ENCODE results near the gene ROR1.

DNA sequence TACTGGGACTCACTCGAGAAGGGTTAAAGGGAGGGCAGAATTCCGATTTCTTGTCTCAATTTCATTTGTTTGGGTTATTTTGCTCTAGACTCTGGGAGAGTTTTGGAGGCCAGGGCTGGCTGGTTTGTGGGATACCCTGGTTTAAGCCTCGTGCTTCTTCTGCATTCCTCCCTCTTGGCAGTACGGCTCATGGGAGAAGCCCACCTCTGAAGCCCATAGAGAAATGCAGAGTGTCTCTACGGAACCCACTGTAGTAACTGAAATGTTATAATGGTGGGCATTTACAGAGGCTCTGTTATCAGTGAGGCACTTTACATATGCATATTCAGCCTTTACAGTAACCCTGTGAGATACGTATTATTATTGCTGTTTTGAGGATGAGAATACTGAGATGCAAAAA lies 43.9 kb downstream of the ROR1 start:
- TF ChIP-seq, protein P1, sequence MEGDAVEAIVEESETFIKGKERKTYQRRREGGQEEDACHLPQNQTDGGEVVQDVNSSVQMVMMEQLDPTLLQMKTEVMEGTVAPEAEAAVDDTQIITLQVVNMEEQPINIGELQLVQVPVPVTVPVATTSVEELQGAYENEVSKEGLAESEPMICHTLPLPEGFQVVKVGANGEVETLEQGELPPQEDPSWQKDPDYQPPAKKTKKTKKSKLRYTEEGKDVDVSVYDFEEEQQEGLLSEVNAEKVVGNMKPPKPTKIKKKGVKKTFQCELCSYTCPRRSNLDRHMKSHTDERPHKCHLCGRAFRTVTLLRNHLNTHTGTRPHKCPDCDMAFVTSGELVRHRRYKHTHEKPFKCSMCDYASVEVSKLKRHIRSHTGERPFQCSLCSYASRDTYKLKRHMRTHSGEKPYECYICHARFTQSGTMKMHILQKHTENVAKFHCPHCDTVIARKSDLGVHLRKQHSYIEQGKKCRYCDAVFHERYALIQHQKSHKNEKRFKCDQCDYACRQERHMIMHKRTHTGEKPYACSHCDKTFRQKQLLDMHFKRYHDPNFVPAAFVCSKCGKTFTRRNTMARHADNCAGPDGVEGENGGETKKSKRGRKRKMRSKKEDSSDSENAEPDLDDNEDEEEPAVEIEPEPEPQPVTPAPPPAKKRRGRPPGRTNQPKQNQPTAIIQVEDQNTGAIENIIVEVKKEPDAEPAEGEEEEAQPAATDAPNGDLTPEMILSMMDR (IDR thresholded peaks at IDR 0.05 in 2 of 3, conservative IDR thresholded peaks at IDR 0.05 in 1 of 3; ENCODE audit: borderline replicate concordance in 1 of 3, insufficient read depth in 1 of 3, low read depth in 2 of 3, low read length in 2 of 3): no peak
- TF ChIP-seq POLR2A (IDR thresholded peaks at IDR 0.05; ENCODE audit: borderline replicate concordance, extremely low read depth, insufficient read depth, insufficient read length) (no peak), RAD21 (IDR thresholded peaks at IDR 0.05; ENCODE audit: low read depth) (no peak), POLR2AphosphoS5 (IDR thresholded peaks at IDR 0.05; ENCODE audit: low read depth, low read length) (no peak), SP1 (IDR thresholded peaks at IDR 0.05; ENCODE audit: low read depth) (no peak), CEBPB (IDR thresholded peaks at IDR 0.05; ENCODE audit: low read depth) (no peak), EGR1 (IDR thresholded peaks at IDR 0.05; ENCODE audit: low read depth) (no peak), ZFX (IDR thresholded peaks at IDR 0.05) (no peak)
- TF ChIP-seq, protein P2, sequence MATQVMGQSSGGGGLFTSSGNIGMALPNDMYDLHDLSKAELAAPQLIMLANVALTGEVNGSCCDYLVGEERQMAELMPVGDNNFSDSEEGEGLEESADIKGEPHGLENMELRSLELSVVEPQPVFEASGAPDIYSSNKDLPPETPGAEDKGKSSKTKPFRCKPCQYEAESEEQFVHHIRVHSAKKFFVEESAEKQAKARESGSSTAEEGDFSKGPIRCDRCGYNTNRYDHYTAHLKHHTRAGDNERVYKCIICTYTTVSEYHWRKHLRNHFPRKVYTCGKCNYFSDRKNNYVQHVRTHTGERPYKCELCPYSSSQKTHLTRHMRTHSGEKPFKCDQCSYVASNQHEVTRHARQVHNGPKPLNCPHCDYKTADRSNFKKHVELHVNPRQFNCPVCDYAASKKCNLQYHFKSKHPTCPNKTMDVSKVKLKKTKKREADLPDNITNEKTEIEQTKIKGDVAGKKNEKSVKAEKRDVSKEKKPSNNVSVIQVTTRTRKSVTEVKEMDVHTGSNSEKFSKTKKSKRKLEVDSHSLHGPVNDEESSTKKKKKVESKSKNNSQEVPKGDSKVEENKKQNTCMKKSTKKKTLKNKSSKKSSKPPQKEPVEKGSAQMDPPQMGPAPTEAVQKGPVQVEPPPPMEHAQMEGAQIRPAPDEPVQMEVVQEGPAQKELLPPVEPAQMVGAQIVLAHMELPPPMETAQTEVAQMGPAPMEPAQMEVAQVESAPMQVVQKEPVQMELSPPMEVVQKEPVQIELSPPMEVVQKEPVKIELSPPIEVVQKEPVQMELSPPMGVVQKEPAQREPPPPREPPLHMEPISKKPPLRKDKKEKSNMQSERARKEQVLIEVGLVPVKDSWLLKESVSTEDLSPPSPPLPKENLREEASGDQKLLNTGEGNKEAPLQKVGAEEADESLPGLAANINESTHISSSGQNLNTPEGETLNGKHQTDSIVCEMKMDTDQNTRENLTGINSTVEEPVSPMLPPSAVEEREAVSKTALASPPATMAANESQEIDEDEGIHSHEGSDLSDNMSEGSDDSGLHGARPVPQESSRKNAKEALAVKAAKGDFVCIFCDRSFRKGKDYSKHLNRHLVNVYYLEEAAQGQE (IDR thresholded peaks at IDR 0.05; ENCODE audit: low read depth): no peak

All from HCT116 (cell line).